ENCODE measurements around the gene NDUFS3. TPM values are rescaled to one million over a fixed set of nuclear protein-coding genes. Genes with fewer than 3 reads are reported as not detected.

NDUFS3 gene
- total and polyA plus RNA-seq, 2 of the 13 experiments (the other 11 are each of a cell fraction or from before 2014, with no cell fraction given) = 151 to 184 TPM

DNA sequence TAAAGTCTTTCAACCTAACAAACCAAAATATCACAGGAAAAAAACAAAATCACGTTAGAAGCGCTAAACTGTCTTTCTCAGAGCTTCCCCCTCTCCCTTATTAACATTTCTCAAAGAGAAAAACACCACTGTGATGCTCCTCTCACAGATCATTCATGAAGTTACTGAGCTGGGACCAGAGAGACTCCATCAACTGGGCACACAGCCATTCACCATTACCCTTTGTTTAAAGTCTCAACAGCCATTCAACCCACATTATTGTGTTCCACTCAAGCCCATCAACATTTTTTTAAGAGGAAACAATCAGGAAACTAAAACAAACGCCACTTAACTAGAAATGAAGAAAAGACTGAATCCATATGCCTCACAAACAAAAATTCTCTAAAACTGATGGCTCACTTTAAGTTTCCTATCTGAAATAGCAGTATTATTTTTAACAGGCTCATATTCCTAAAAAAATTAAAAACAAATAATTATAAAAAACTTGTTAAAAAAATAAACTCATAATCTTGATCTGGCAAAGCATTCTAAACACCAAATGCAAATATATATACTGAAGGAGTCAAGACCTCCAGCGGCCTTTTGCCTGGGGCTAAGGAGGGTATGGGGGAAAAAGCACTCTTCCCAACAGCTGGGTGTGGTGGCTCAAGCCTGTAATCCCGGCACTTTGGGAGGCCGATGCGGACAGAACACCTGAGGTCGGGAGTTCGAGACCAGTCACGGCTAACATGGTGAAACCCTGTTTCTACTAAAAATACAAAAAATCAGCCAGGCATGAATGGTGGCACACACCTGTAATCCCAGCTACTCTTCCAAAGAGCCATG lies 39.9 kb upstream of the NDUFS3 start (continued):
- TF ChIP-seq ZNF326 (CRISPR knock-in tag; IDR thresholded peaks at IDR 0.05; ENCODE audit: borderline replicate concordance) (no peak), PCBP2 (optimal IDR thresholded peaks at IDR 0.05; ENCODE audit: low read depth, low read length, poor library complexity, severe bottlenecking) (no peak), SIX4 (CRISPR knock-in tag; IDR thresholded peaks at IDR 0.05) (no peak)

DNA sequence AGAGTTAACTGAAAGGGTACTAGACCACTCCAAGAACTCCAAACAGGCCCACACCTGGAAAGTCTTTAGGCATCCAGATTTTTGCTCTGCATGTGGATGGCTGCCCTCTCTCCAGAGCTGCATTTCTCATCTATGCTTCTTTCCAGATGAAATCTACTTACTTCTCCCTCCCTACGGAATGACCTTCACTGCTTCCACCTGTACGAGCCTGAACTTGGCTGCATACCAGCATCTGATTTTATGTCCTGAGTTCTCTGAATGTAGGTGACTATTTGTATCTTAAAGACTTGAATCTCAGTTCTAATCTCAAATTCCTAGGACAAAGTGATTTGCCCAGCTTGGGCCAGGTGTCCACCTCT lies 39.2 kb upstream of the NDUFS3 start:
- BruUV-seq (replicated peaks) = no TSS peak
- no peak for TF ChIP-seq TBP (CRISPR knock-in tag; IDR thresholded peaks at IDR 0.05)
- no peak for TF ChIP-seq HOXA7 (CRISPR knock-in tag; IDR thresholded peaks at IDR 0.05)
- TF ChIP-seq KLF16 (CRISPR knock-in tag; IDR thresholded peaks at IDR 0.05) = no peak
- TF ChIP-seq, protein P1, sequence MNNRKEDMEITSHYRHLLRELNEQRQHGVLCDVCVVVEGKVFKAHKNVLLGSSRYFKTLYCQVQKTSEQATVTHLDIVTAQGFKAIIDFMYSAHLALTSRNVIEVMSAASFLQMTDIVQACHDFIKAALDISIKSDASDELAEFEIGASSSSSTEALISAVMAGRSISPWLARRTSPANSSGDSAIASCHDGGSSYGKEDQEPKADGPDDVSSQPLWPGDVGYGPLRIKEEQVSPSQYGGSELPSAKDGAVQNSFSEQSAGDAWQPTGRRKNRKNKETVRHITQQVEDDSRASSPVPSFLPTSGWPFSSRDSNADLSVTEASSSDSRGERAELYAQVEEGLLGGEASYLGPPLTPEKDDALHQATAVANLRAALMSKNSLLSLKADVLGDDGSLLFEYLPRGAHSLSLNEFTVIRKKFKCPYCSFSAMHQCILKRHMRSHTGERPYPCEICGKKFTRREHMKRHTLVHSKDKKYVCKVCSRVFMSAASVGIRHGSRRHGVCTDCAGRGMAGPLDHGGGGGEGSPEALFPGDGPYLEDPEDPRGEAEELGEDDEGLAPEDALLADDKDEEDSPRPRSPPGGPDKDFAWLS (CRISPR knock-in tag; IDR thresholded peaks at IDR 0.05; ENCODE audit: borderline replicate concordance) = no peak
- no peak for TF ChIP-seq SAFB2 (CRISPR knock-in tag; IDR thresholded peaks at IDR 0.05; ENCODE audit: borderline replicate concordance, low read depth)
- TF ChIP-seq TCF7 (IDR thresholded peaks at IDR 0.05; ENCODE audit: low read depth) = no peak
- TF ChIP-seq ZNF644 (CRISPR knock-in tag; IDR thresholded peaks at IDR 0.05; ENCODE audit: low read depth) = no peak
- TF ChIP-seq ZNF790 (CRISPR knock-in tag; IDR thresholded peaks at IDR 0.05; ENCODE audit: borderline replicate concordance) = no peak
- no peak for TF ChIP-seq ELF1 (CRISPR knock-in tag; IDR thresholded peaks at IDR 0.05)
- TF ChIP-seq PHF8 (CRISPR knock-in tag; IDR thresholded peaks at IDR 0.05) = no peak
- Histone ChIP-seq H3K36me3 (replicated peaks in 1 of 2; ENCODE audit: control insufficient read depth in 1 of 2, insufficient read depth in 2 of 2, low read length in 2 of 2) (peaks cover 2 to 4% of the 10 kb centered on the region in 2 experiments; a peak in 3 of 5 replicates), H3K27ac (ENCODE audit: extremely low read length, insufficient read depth, low read length) (no peak overlapping the region), H3K4me3 (replicated peaks in 1 of 3; ENCODE audit: insufficient read depth in 1 of 3, low read depth in 2 of 3, low read length in 3 of 3) (no peak overlapping the region), H3K4me1 (ENCODE audit: insufficient read depth, low read length) (peaks cover 5% of the 10 kb centered on the region; the same call in 1 of the 2 replicates), H3K9me3 (ENCODE audit: low read length) (no peaks in the 10 kb centered on the region), H3K4me2 (ENCODE audit: low read depth, low read length) (no peak overlapping the region), H3K27me3 (ENCODE audit: control insufficient read depth in 1 of 2, insufficient read depth in 2 of 2, low read length in 2 of 2) (no peaks in the 10 kb centered on the region), H4K20me1 (ENCODE audit: insufficient read depth, low read length) (peaks cover 62% of the 10 kb centered on the region), H2AFZ (ENCODE audit: low read length) (no peak overlapping the region), H3K9ac (ENCODE audit: insufficient read depth, low read depth, low read length) (no peak overlapping the region), H3K79me2 (ENCODE audit: insufficient read depth, low read length) (peaks cover 94% of the 10 kb centered on the region)
- ChIA-PET POLR2A (interaction anchor here (1.2 kb wide), 1 partner anchor 24 kb away, joined by 4 read pairs; no protein-coding TSS in a partner anchor), CTCF (ENCODE audit: low intra/inter-chr PET ratio, low total read pairs) (no interaction called here)
- no peak for DNase-seq (ENCODE audit: low spot score)
- no peak for ATAC-seq
- no peak for FAIRE-seq
- intact Hi-C loops (cut with micrococcal nuclease; ENCODE audit: unreplicated experiment) = no loop called here
- WGBS (ENCODE audit: low lambda C conversion rate) = 95% methylated on average over 2 of the region's 2 CpGs
- in situ Hi-C loops (cut with HindIII; ENCODE audit: extremely low pct_ligation_motif_present, low pct_unique_long_range_greater_than_20kb) = no loop called here

All from HepG2 (cell line).